Large intestine (tissue), 3 donors: ENCODE measurements around the gene LIPN. TPM values are rescaled to one million over a fixed set of nuclear protein-coding genes. Genes with fewer than 3 reads are reported as not detected.

ENCODE experiments used
- DNase-seq, 2 donors: peaks; one replicate each; pipeline versions ENCODE4 v3.0.0 to v3.0.0-alpha.2; 2013
- H3K27ac ChIP-seq: one replicate; pipeline ENCODE4 v1.5.1; 2013; ENCODE audit warnings: low read length
- H3K27me3 ChIP-seq: 2 replicates; pipeline ENCODE4 v1.6.1; 2013; ENCODE audit warnings: low read length; ENCODE audit not compliant: control insufficient read depth, insufficient read depth
- H3K36me3 ChIP-seq: 2 replicates; pipeline ENCODE4 v1.6.1; 2013; ENCODE audit warnings: low read length; ENCODE audit not compliant: control insufficient read depth, insufficient read depth
- H3K4me1 ChIP-seq: one replicate; pipeline ENCODE4 v1.6.1; 2013; ENCODE audit warnings: low read length; ENCODE audit not compliant: control insufficient read depth, insufficient read depth
- H3K4me3 ChIP-seq: one replicate; pipeline ENCODE4 v1.5.1; 2013; ENCODE audit warnings: low read length
- H3K9me3 ChIP-seq: one replicate; pipeline ENCODE4 v1.6.1; 2013; ENCODE audit warnings: mild to moderate bottlenecking, low read depth, low read length, moderate library complexity; ENCODE audit not compliant: control insufficient read depth
- WGBS: methylation state at CpG from one replicate; pipeline ENCODE4 v1.1.5; 2013; ENCODE audit warnings: low lambda C conversion rate; ENCODE audit not compliant: insufficient coverage; 5-methylcytosine and 5-hydroxymethylcytosine counted together
- polyA plus RNA-seq: library from polyadenylated mRNA; unstranded; fragments of 120-200 nt; gene quantifications from one replicate; pipeline ENCODE4 v1.2.1, GENCODE V29; 2013

LIPN gene
- polyA plus RNA-seq, 1 donor = not detected

- Histone ChIP-seq H3K4me3 (no peak overlapping the region), H3K36me3 (no peaks in the 10 kb centered on the region), H3K27ac (no peak overlapping the region), H3K27me3 (no peaks in the 10 kb centered on the region), H3K9me3 (no peaks in the 10 kb centered on the region), H3K4me1 (no peaks in the 10 kb centered on the region)
- DNase-seq = no peak
- 76% methylated on average over 2 of the region's 2 CpGs for WGBS
Measured at GRCh38 chr10:88800152-88801125, 40.6 kb downstream of the LIPN start.

GRCh38 chr10:88802523-88803285, 42.9 kb downstream of the LIPN start, which contains the start of gene LIPM:
TSS of gene LIPM (plus strand) at chr10:88802730. CDS start at chr10:88802897, 167 bp downstream.
- Histone ChIP-seq H3K9me3 (no peaks in the 10 kb centered on the region), H3K4me1 (no peaks in the 10 kb centered on the region), H3K27me3 (no peaks in the 10 kb centered on the region), H3K27ac (no peak within 1 kb of the TSS), H3K4me3 (no peak within 1 kb of the TSS), H3K36me3 (no peaks in the 10 kb centered on the region)
- no CpG with 5 or more reads among the region's 2 CpGs for WGBS
- no peak for DNase-seq

GRCh38 chr10:88803641-88804040, 43.8 kb downstream of the LIPN start:
- Histone ChIP-seq H3K4me1 (no peaks in the 10 kb centered on the region), H3K27ac (no peak overlapping the region), H3K36me3 (no peaks in the 10 kb centered on the region), H3K27me3 (no peaks in the 10 kb centered on the region), H3K9me3 (no peaks in the 10 kb centered on the region), H3K4me3 (no peak overlapping the region)
- DNase-seq = no peak
- WGBS = no CpG with 5 or more reads among the region's 2 CpGs

GRCh38 chr10:88804083-88804812, 44.4 kb downstream of the LIPN start:
- Histone ChIP-seq H3K4me1 (no peaks in the 10 kb centered on the region), H3K36me3 (no peaks in the 10 kb centered on the region), H3K4me3 (no peak overlapping the region), H3K27ac (no peak overlapping the region), H3K9me3 (no peaks in the 10 kb centered on the region), H3K27me3 (no peaks in the 10 kb centered on the region)
- no peak for DNase-seq
- WGBS = 92% methylated on average over 2 of the region's 6 CpGs

- Histone ChIP-seq H3K4me3 (no peak overlapping the region), H3K36me3 (no peaks in the 10 kb centered on the region), H3K4me1 (no peaks in the 10 kb centered on the region), H3K27me3 (no peaks in the 10 kb centered on the region), H3K9me3 (no peaks in the 10 kb centered on the region), H3K27ac (no peak overlapping the region)
- no peak for DNase-seq
- WGBS = 60% methylated on average over 1 of the region's 2 CpGs
Measured at GRCh38 chr10:88805361-88805760, 45.5 kb downstream of the LIPN start.

GRCh38 chr10:88805924-88806323, 46.1 kb downstream of the LIPN start:
- H3K4me1 ChIP-seq = no peaks in the 10 kb centered on the region
- H3K4me3 ChIP-seq = no peak overlapping the region
- H3K36me3 ChIP-seq = no peaks in the 10 kb centered on the region
- DNase-seq = no peak
- peaks cover 1% of the 10 kb centered on the region for H3K27me3 ChIP-seq
- no CpG with 5 or more reads among the region's 3 CpGs for WGBS
- H3K9me3 ChIP-seq = no peaks in the 10 kb centered on the region
- no peak overlapping the region for H3K27ac ChIP-seq

- Histone ChIP-seq H3K9me3 (no peaks in the 10 kb centered on the region), H3K4me3 (no peak overlapping the region), H3K4me1 (no peaks in the 10 kb centered on the region), H3K27me3 (peaks cover 4% of the 10 kb centered on the region), H3K36me3 (no peaks in the 10 kb centered on the region), H3K27ac (no peak overlapping the region)
- DNase-seq = no peak
- 100% methylated on average over 2 of the region's 4 CpGs for WGBS
Measured at GRCh38 chr10:88809621-88810020, 49.8 kb downstream of the LIPN start.

GRCh38 chr10:88810196-88810961, 50.6 kb downstream of the LIPN start:
- Histone ChIP-seq H3K36me3 (no peaks in the 10 kb centered on the region), H3K27ac (no peak overlapping the region), H3K4me1 (no peaks in the 10 kb centered on the region), H3K4me3 (no peak overlapping the region), H3K27me3 (peaks cover 4% of the 10 kb centered on the region), H3K9me3 (no peaks in the 10 kb centered on the region)
- 6% methylated on average over 2 of the region's 5 CpGs for WGBS
- peak; percentile 33 to 50 for DNase-seq

GRCh38 chr10:88813200-88813599, 53.4 kb downstream of the LIPN start:
- H3K4me1 ChIP-seq = no peaks in the 10 kb centered on the region
- no peak for DNase-seq
- no peaks in the 10 kb centered on the region for H3K9me3 ChIP-seq
- WGBS = no CpG with 5 or more reads among the region's 6 CpGs
- H3K27me3 ChIP-seq = peaks cover 7% of the 10 kb centered on the region
- H3K36me3 ChIP-seq = no peaks in the 10 kb centered on the region
- no peak overlapping the region for H3K27ac ChIP-seq
- H3K4me3 ChIP-seq = no peak overlapping the region
